NCI-H345 treated with DMSO at 0.1 percent for 48 hours (cell line): ENCODE results near the gene MLXIP.

Source experiments
- DNase-seq: peaks from one replicate; lab custom pipeline; 2025; ENCODE audit not compliant: unreplicated experiment; lab: John Stamatoyannopoulos, UW

MLXIP gene

DNA sequence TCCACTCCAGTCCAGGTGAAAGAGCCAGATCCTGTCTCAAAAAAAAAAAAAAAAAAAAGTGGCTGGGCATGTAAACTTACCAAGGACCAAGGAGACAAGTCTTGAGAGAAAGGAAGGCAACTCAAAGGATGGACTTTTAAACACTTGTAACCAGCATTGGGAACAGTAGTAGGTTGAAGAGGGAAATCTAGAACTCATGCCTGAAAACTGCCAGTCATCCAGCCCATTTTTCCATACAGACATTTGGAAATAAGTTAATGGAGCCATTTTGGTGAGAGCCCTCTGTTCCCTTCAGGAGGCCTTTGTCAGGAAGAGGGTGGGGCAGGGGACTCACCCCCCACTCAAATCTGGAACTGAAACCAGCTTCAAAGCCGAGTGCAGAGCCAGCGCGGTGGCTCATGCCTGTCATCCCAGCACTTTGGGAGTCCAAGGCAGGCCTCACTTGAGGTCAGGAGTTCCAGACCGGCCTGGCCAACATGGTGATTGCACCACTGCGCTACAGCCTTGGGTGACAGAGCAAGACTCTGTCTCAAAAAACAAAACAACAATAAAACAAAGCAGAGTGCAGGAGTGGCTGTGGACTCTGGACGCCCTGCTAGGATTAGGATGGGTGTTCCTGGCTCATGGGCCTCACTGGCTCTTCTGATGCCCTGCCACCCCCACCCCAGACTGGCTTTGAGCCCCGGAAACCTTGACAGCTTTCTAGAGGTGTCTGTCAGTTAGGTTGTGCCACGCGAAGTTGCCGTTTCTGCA is 1.6 kb upstream of the MLXIP start:
- DNase-seq = no peak

- DNase-seq = no peak
These were observed 526 bp downstream of the MLXIP start for GRCh38 chr12:122079033-122079531.

DNA sequence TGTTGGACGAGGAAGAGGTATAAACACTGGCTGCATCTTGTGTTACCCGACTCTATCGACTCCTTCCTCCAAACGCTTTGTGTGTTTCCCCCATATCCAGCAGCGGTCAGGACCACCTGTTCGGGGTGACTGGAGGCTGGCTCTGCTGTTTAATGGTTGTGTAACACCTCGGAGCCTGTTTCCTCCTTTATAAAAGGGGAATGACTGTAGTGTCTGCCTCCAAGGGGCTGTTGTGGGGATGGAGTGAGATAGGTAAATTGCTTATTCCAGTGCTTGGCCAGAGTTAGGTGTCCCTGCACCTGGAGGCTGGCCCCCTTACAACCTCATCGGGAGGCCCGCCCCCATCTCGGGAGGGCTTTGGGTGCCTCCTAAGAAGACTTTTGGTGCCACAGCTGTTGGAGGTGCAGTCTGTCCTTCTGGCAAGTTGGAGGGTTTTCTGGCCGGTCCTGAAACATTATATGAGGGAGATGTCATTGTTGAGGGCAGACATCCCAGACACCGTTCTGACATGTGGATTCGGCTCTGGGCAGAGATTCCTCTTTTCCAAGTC is 1.1 kb downstream of the MLXIP start:
- DNase-seq = no peak

- no peak for DNase-seq
These were observed 1.9 kb downstream of the MLXIP start for GRCh38 chr12:122080149-122081082.

- no peak for DNase-seq
These were observed 2.6 kb downstream of the MLXIP start for GRCh38 chr12:122081083-122081696.

GRCh38 chr12:122081697-122082221 is 3.2 kb downstream of the MLXIP start:
- DNase-seq = no peak

- no peak for DNase-seq
These were observed 4.2 kb downstream of the MLXIP start for GRCh38 chr12:122082621-122083356.

GRCh38 chr12:122084857-122085405 is 6.4 kb downstream of the MLXIP start:
- DNase-seq = no peak

- no peak for DNase-seq
These were observed 7.0 kb downstream of the MLXIP start for GRCh38 chr12:122085591-122085990.

DNA sequence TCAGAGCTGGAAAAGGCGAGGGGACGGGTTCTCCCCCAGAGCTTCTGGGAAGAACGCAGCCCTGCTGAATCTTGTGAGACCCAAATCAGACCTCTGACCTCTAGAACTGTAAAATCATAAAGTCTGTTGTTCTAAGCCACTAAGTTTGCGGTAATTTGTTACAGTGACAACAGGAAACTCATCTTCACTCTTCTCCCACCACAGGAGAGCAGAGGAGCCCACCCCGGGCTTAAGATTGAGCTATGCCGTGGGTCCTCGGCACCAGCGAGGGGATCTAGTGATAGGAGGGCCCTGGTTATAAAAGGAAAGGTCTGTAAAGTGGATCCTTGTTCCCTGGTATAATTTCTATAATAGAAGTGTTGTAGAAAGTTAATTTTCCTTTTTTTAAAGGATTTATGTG is 7.6 kb downstream of the MLXIP start:
- no peak for DNase-seq

DNA sequence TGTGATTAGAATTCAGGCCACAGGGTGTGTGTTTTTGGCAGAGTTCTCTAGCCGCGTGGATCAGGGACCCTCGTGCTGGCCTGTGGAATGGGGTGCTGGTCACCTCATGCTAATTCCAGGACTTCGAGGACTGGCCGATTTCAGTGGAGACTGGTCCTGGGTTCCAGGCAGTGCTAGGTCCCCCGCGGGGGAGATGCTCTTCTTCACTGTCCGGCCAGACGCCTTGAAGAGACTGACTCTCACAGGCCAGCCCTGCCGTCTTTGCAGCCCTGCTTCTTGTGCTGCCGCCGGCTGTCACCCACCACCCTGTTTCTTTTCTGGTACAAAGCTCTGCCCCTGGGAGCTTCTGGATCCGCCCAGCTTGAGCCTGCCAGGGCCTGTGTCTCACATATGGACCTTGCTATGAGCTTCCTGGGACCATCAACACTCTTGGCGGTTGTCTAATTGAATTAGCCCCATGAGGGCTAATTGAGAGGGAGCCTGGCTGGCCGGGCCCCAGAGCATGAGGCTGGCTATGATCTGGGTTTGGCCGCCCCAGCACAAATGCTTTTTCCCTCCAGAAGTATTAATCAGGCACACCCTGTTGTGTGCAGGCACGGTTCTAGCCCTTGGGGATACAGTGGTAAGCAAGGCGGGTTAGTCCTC is 8.2 kb downstream of the MLXIP start:
- no peak for DNase-seq

- no peak for DNase-seq
These were observed 9.0 kb downstream of the MLXIP start for GRCh38 chr12:122087431-122088178.

DNA sequence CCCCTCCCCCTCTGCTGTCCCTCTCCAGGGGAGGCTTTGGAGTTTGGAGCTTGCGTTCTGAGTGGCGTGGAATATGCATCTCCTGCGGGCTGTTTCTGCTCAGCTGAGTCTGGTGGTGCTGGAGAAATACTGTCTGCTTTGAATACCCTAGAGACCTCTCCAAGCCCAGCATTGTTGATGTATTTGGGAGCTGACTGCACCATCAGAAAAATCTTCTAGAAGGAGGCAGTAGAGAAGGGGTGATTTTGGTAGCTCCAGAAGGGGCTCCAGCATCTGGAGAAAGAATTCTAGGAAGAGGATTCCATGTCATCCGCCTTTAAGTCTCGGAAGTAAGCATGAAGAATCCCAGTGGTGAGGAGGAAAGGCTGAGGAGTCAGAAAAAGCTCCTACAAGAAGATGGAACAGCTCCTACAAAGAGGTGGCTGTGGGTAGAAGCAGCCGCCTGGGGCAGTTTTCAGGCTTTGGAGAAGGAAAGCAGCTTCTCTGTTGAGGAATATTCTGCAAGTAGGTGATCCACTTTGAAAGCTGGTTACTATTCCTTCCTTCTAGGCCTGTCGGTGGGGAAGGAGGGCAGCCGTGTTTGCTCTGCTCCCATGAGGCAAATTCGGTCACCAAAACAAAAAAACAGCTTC is 9.7 kb downstream of the MLXIP start:
- no peak for DNase-seq

DNA sequence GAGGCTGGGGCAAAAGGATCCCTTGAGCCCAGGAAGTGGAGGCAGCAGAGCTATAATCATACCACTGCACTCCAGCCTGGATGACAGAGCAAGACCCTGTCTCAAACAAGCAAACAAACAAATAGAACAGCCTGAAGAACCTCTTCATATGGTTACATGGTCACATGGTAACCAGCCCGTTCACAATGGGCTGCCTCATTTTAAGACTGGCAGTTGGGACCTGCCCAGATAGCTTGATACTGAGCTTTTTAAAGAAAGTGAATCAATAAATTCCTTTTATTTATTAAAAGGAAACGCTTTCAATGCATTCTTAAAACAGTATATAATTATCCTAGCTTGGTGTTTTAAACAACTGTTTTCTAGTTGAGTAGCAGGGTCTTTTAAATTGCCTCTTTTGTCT is 10.5 kb downstream of the MLXIP start:
- DNase-seq = peak; percentile 13

GRCh38 chr12:122090759-122091515 is 12.4 kb downstream of the MLXIP start:
- no peak for DNase-seq

DNA sequence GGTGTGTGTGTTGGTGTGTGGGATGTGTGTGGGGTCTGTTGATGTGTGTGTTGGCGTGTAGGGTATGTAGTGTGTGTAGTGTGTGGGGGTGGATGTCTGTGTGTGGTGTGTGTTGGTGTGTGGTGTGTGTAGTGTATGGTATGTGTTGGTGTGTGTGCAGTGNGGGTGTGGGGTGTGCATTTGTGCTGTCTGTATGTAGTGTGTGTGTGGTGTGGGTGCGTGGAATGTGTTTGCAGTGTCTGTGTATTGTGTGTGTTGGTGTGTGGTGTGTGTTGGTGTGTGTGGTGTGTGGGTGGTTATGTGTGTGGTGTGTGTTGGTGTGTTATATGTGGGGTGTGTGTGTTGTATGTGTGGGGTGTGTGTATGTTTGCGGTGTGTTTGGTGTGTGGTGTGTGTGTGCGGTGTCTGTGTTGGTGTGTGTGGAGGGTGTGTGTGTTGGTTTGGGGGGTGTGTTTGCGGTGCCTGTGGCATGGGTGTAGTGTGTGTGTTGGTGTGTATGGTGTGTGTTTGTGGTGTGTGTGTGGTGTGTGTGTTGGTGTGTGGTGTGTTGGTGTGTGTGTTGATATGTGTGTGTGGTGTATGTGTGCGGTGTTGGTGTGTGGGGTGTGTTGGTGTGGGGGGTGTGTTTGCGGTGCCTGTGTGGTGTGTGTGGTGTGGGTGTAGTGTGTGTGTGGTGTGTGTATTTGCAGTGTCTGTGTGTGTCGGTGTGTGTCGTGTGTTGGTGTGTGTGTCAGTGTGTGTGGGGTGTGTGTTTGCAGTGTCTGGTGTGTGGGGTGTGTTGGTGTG is 14.7 kb downstream of the MLXIP start:
- no peak for DNase-seq
